Epithelial cell of esophagus (primary cell): ENCODE results near the gene SHISA3.
A peak's percentile ranks its signal among the peaks of the same experiment; 100 is the strongest.

Source experiments
- DNase-seq: peaks from one replicate; pipeline ENCODE4 v3.0.0; 2010; ENCODE audit warnings: low read depth
- H3K4me3 ChIP-seq: 2 replicates; pipeline ENCODE4 v1.5.1; 2011; ENCODE audit warnings: mild to moderate bottlenecking, low read length, control low read depth
- CTCF ChIP-seq: IDR thresholded peaks from 2 replicates; pipeline ENCODE4 v1.5.1; 2011; ENCODE audit warnings: low read depth, mild to moderate bottlenecking, low read length, control low read depth, inconsistent platforms; ENCODE audit not compliant: insufficient read depth; ENCODE audit errors: missing control alignments

The SHISA3 gene

DNA sequence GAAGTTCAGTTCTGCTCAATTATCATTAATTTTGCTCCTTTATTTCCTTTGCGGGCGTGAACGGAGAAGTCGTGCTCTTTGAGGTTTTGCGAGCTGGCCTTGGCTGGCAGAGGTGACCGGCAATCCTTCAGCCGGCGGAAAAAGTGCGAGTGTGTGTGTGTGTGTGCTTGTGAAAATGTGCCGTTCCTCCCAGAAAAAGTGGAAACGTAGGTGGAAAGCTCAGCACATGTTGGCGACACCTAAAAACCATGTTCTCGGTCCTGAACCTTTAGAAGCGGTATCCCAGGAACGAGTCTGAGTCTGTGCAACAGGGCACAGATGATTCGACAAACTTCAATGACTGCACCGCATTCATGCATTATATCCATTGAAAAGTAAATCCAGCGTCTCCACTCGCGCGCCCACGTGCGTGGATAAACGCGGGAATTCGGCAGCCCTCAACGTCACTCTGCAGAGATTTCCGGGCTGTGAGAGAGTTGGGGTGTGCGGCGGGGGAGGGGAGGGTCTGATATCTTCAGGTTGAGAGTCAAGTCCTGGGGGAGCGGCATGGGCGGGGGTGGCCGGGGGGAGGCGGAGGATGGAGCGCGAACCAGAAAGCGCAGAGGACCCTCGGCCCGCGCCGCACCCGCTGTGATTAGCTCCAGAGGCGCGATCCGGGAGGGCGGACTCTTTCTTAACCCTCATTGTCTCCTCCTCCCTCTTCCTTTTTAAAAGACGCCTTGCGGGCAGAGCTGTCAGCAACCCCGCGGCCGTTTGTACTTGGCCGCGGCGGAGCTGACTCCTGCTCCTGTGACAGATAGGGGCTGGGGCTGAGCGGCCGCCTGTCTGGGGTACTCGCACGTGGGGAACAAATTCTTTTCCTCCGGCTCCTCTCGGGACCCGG lies at the start of gene SHISA3:
Gene SHISA3 (plus strand): TSS at position 737 of the 883 bp plus-strand sequence. CDS start 569 bp downstream, outside the sequence.
- peak; percentile 27 for DNase-seq
- peak within 1 kb of the TSS; percentile 21 for H3K4me3 ChIP-seq
- TF ChIP-seq CTCF, result no peak

- TF ChIP-seq CTCF, result no peak
- DNase-seq, result no peak
- no peak overlapping the region for H3K4me3 ChIP-seq
Measured at GRCh38 chr4:42348247-42348646, 49.0 kb upstream of the SHISA3 start.

- no peak for DNase-seq
- no peak for TF ChIP-seq CTCF
- no peak overlapping the region for H3K4me3 ChIP-seq
Measured at GRCh38 chr4:42348692-42349091, 48.6 kb upstream of the SHISA3 start.

- H3K4me3 ChIP-seq, result no peak overlapping the region
- TF ChIP-seq CTCF, result no peak
- DNase-seq, result no peak
Measured at GRCh38 chr4:42350611-42351182, 46.6 kb upstream of the SHISA3 start.

GRCh38 chr4:42352049-42352448 lies 45.2 kb upstream of the SHISA3 start:
- no peak for TF ChIP-seq CTCF
- DNase-seq, result no peak
- H3K4me3 ChIP-seq, result no peak overlapping the region

DNA sequence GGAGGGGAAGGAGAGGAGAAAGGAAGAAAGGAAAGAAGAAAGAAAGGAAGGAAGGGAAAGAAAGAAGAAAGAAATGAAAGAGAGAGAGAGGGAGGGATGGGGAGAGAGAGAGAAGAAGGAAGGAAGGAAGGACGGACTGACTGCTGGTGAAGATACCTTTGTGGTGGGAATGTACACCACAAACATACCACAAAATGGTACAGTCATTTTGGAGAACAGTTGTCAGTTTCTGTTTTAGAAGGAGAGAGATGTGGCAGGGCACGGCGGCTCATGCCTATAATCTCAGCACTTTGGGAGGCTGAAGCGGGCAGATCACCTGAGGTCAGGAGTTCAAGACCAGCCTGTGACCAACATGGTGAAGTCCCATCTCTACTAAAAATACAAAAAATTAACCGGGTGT lies 40.0 kb upstream of the SHISA3 start:
- no peak for DNase-seq
- H3K4me3 ChIP-seq, result no peak overlapping the region
- no peak for TF ChIP-seq CTCF
